ENCODE data around the gene CCT6A.
"Not testable (repeated sequence)": the region's sequence is repeated elsewhere in the genome, so short reads cannot be mapped to it uniquely, and the experiment has no call there.

DNA sequence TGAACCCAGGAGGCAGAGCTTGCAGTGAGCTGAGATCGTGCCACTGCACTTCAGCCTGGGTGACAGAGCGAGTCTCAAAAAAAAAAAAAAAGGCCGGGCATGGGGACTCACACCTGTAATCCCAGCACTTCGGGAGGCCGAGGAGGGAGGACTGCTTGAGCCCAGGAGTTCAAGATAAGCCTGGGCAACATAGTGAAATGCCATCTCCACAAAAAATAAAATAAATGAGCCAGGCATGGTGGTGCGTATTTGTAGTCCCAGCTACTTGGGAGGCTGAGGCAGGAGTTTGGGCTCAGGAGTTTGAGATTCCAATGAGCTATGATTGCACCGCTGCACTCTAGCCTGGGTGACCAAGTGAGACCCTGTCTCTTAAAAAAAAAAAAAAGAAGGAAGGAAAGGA is 19.0 kb upstream of the CCT6A start:
- TF ChIP-seq JUND (IDR thresholded peaks at IDR 0.05); POLR2AphosphoS5 (IDR thresholded peaks at IDR 0.05; ENCODE audit: low read depth, low read length); EZH2phosphoT487 (IDR thresholded peaks at IDR 0.05; ENCODE audit: borderline replicate concordance): not testable (repeated sequence)
- TF ChIP-seq, protein P1, sequence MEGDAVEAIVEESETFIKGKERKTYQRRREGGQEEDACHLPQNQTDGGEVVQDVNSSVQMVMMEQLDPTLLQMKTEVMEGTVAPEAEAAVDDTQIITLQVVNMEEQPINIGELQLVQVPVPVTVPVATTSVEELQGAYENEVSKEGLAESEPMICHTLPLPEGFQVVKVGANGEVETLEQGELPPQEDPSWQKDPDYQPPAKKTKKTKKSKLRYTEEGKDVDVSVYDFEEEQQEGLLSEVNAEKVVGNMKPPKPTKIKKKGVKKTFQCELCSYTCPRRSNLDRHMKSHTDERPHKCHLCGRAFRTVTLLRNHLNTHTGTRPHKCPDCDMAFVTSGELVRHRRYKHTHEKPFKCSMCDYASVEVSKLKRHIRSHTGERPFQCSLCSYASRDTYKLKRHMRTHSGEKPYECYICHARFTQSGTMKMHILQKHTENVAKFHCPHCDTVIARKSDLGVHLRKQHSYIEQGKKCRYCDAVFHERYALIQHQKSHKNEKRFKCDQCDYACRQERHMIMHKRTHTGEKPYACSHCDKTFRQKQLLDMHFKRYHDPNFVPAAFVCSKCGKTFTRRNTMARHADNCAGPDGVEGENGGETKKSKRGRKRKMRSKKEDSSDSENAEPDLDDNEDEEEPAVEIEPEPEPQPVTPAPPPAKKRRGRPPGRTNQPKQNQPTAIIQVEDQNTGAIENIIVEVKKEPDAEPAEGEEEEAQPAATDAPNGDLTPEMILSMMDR (IDR thresholded peaks at IDR 0.05 in 2 of 3, conservative IDR thresholded peaks at IDR 0.05 in 1 of 3; ENCODE audit: borderline replicate concordance in 1 of 3, insufficient read depth in 1 of 3, low read depth in 2 of 3, low read length in 2 of 3), result not testable (repeated sequence)

Measured in HCT116 (cell line).